Cardiac muscle cell (in vitro differentiated cells and primary cell): ENCODE measurements around the gene SMIM35. TPM values are rescaled to one million over a fixed set of nuclear protein-coding genes. Genes with fewer than 3 reads are reported as not detected.

Source experiments
- DNase-seq, 2 donors: peaks; one replicate each; pipeline versions ENCODE4 v3.0.0 to v3.0.0-alpha.2; 2010 to 2017; ENCODE audit warnings: low read depth in 1 of 2, low spot score in 1 of 2
- H3K27ac ChIP-seq: fragments of 200-600 bp; sonication (generic); 2 replicates; pipeline ENCODE4 v1.5.1; 2016
- H3K27me3 ChIP-seq: fragments of 200-600 bp; sonication (generic); 2 replicates; pipeline ENCODE4 v1.6.0; 2016; ENCODE audit warnings: control low read depth
- H3K36me3 ChIP-seq: fragments of 200-600 bp; sonication (generic); 2 replicates; pipeline ENCODE4 v1.5.1; 2016; ENCODE audit warnings: control low read depth
- H3K4me1 ChIP-seq: fragments of 200-600 bp; sonication (generic); 2 replicates; pipeline ENCODE4 v1.8.1; 2017; ENCODE audit warnings: low read depth, mild to moderate bottlenecking, mixed run types
- H3K4me3 ChIP-seq: fragments of 200-600 bp; sonication (generic); 2 replicates; pipeline ENCODE4 v1.5.1; 2016; ENCODE audit warnings: mild to moderate bottlenecking
- H3K9me3 ChIP-seq: fragments of 200-600 bp; sonication (generic); 2 replicates; pipeline ENCODE4 v1.5.1; 2017; ENCODE audit warnings: low read depth, mild to moderate bottlenecking, control low read depth
- CTCF ChIP-seq: IDR thresholded peaks from 2 replicates; pipeline ENCODE4 v1.5.1; 2012; ENCODE audit warnings: low read depth, mild to moderate bottlenecking, low read length
- polyA plus RNA-seq: library from polyadenylated mRNA; unstranded; fragments of >200 nt; fragmentation: Nextera tagmentation; extraction: Ambion mirVana; gene quantifications from 2 replicates; pipeline ENCODE4 v1.2.1, GENCODE V29; 2016
- total RNA-seq: library from RNA; depleted of rRNA; stranded (reverse); fragments of >200 nt; gene quantifications from 2 replicates; pipeline ENCODE4 v1.2.3, GENCODE V29; 2016

SMIM35 gene
- total and polyA plus RNA-seq, 2 experiments from 2014 or later: not detected

- H3K27me3 ChIP-seq: no peaks in the 10 kb centered on the region
- no peak for DNase-seq
- no peaks in the 10 kb centered on the region for H3K36me3 ChIP-seq
- no peak overlapping the region for H3K27ac ChIP-seq
- no peak for TF ChIP-seq CTCF
- H3K4me1 ChIP-seq: no peaks in the 10 kb centered on the region
- no peak overlapping the region for H3K4me3 ChIP-seq
- no peaks in the 10 kb centered on the region for H3K9me3 ChIP-seq
Measured at GRCh38 chr11:118124929-118125535, 38.3 kb upstream of the SMIM35 start.

GRCh38 chr11:118120793-118121192, 34.0 kb upstream of the SMIM35 start:
- no peaks in the 10 kb centered on the region for H3K36me3 ChIP-seq
- DNase-seq: no peak
- H3K4me3 ChIP-seq: no peak overlapping the region
- no peaks in the 10 kb centered on the region for H3K9me3 ChIP-seq
- H3K27ac ChIP-seq: no peak overlapping the region
- H3K4me1 ChIP-seq: peaks cover 12% of the 10 kb centered on the region
- no peak for TF ChIP-seq CTCF
- H3K27me3 ChIP-seq: no peaks in the 10 kb centered on the region

GRCh38 chr11:118117790-118118601, 31.2 kb upstream of the SMIM35 start:
- H3K27me3 ChIP-seq: no peaks in the 10 kb centered on the region
- no peak for TF ChIP-seq CTCF
- no peak overlapping the region for H3K4me3 ChIP-seq
- no peaks in the 10 kb centered on the region for H3K36me3 ChIP-seq
- no peak overlapping the region for H3K27ac ChIP-seq
- no peaks in the 10 kb centered on the region for H3K9me3 ChIP-seq
- DNase-seq: no peak
- peaks cover 12% of the 10 kb centered on the region for H3K4me1 ChIP-seq

- H3K36me3 ChIP-seq: no peaks in the 10 kb centered on the region
- no peak for TF ChIP-seq CTCF
- no peaks in the 10 kb centered on the region for H3K27me3 ChIP-seq
- DNase-seq: no peak
- peaks cover 12% of the 10 kb centered on the region for H3K4me1 ChIP-seq
- H3K9me3 ChIP-seq: no peaks in the 10 kb centered on the region
- no peak overlapping the region for H3K27ac ChIP-seq
- no peak overlapping the region for H3K4me3 ChIP-seq
Measured at GRCh38 chr11:118115048-118115447, 28.3 kb upstream of the SMIM35 start.

- Histone ChIP-seq H3K27me3 (no peaks in the 10 kb centered on the region), H3K27ac (no peak overlapping the region)
Measured at GRCh38 chr11:118114266-118114665, 27.5 kb upstream of the SMIM35 start.

More at GRCh38 chr11:118114266-118114665, 27.5 kb upstream of the SMIM35 start:
- Histone ChIP-seq H3K9me3 (no peaks in the 10 kb centered on the region), H3K4me3 (no peak overlapping the region), H3K4me1 (peaks cover 12% of the 10 kb centered on the region), H3K36me3 (no peaks in the 10 kb centered on the region)
- no peak for TF ChIP-seq CTCF
- DNase-seq: no peak
